Effector CD8-positive, alpha-beta T cell (primary cell): Measurements from ENCODE around the gene PAX3.

ENCODE experiments used
- DNase-seq: peaks from one replicate; lab custom pipeline; 2025; lab: John Stamatoyannopoulos, UW

Gene PAX3

GRCh38 chr2:222310747-222311318, 12.0 kb upstream of the PAX3 start:
- no peak for DNase-seq

- DNase-seq = no peak
Observed at GRCh38 chr2:222309766-222310165, 11.0 kb upstream of the PAX3 start.

DNA sequence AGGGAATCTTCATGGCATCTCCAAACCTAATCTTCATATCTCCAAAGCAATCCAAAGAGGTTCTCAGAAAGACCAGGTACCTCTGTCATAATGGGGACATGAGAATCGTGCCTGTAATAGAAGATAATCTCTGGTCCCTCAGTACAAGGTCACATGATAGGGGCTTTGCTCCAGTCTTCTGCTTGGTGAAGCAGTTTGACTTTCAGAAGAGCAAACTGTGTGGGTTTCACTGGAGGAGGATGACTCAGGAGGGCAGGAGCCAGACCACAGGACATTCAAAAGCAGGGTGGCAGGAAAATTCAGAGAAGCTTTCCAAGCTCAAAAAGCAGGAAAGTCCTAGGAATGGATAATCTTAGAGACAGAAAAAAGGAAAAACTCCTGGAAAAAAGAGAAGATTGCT, 10.6 kb upstream of the PAX3 start:
- DNase-seq = no peak

- DNase-seq = no peak
Observed at GRCh38 chr2:222307978-222308730, 9.4 kb upstream of the PAX3 start.

- DNase-seq = no peak
Observed at GRCh38 chr2:222307143-222307756, 8.5 kb upstream of the PAX3 start.

- DNase-seq = no peak
Observed at GRCh38 chr2:222306393-222307142, 7.8 kb upstream of the PAX3 start.

GRCh38 chr2:222305516-222306392, 7.0 kb upstream of the PAX3 start:
- DNase-seq = no peak

- DNase-seq = no peak
Observed at GRCh38 chr2:222304737-222305515, 6.1 kb upstream of the PAX3 start.

DNA sequence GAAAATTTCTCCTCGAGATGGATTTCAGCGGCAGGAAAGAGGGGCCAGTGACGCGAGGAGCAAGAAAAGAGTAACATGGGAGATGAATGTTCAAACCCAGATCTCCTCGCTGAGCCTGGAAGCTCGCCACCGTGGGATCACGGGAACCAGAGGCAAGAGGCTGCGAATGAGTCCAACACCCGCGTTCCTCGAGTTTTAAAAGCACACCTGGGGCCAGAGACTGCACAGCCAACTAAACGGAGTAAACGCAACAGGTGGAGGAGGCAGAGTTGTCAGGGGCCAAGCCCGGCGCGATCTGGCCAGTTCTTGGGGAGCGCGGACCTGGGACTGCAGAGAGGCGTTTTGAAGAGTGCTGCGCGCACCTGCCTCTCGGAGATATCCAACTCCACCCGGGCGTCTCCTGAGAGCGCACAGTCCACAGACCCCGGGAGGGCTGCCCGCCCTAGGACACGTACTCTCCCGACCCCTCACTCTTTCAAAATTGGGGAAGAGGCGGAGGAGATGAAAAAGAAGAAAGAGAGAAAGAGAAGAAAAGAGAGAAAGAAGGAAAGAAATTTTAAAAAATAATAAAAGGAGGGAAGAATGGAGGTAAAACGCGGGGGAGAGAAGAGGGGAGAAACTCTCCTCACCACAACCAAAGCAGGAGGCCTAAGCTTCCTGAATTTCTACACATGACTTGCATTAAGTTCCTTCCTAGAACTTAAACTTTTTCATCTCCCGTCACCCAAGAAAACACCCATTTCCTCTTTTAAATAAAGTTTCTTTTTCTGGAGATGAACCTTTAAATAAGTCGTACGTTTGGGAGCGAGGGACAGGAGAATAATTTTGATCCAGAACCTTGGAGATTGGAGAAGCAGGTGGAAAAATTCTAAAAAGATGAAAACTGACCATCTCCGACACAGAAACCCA, 5.3 kb upstream of the PAX3 start:
- no peak for DNase-seq

DNA sequence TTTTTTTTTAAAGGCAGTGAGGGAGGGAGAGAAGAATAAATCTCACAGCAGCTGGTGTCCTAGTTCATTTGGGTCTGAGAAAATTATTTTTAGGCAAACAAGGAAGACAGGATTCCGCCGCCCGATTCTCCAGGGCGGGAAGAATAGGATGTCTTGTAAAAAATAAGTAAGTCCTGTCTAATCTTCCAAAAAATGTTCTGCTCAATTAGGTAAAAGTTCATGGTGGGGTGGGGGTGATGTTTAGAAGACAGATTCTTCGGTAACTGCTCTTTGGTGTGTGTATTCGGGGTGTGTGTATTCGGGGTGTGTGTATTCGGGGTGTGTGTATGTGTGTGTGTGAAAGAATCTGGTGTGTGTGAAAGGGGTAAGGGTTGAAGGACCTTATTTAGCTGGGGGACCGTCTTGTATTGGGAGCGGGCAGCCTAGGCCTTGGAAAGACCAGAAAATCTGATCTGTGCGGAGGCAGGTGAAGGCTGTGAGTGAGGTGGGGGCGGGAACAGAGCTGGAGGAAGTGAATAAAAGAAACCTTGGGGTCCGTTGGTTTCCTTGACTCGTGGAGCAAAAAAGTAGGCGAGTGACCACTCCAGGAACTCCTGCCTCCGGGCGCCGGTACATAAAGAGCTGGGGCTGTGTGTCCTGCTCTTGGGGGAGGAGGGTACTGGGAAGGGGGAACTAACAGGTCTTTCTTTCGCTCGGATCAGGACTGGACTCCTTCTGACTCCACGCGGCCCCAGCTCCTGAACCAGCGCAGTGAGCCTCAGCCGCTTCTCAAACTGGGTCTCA, 4.4 kb upstream of the PAX3 start:
- DNase-seq = no peak

DNA sequence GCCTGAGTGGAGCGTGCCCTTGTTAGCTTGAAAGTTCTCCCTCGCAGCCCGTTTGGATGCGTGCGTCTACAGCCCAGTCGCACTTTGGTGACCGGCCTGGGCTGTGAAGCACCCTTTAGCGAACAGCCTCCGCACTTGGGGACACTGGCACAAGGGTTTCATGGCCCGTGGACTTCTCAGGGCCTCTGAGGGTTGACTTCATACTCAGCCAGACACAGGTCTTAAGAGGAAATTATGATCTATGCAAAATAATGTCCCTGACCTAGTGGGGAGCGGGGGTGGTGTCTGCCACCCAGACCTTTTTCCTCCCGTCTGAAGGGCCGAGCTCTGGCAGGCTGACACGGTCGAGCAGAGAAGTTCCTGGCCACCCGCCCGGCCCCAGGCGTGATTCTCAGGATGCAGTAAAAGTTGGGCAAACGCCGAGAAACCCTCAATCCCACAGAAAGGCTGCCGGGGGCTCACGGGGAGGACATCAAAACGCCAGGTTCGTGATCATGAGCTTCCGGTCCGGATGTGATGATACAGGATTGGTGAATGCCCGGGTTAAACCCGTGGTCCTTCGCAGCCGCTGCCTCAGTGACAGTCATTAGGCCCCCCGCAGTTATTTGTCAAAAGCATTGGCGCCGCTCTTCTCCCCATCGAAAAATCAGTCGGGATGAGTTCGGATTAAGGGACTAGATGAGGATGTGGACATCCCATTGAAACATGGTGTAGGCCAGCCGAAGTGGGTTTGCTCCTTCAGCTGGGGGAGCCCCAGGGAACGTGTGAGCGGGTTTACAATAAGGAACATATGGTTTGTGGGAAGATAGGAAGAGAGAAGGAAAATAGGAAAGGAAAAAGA, 3.6 kb upstream of the PAX3 start:
- no peak for DNase-seq

DNA sequence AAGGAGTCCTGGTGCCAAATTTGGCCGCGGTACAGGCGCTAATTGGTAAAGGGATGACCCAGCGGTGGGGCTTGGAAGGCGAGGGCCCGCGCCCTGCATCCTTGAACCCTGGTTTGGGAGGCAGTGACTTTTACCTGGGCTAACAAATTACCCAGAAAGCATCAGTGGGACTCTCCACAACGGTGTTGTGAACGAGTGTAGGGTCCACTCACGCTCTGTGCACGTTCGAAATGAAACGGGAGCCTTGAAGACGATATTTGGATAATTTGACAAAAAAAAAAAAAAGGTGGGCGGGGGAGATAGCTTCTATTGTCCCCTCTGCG, 3.0 kb upstream of the PAX3 start:
- no peak for DNase-seq

GRCh38 chr2:222301053-222301795, 2.4 kb upstream of the PAX3 start:
- no peak for DNase-seq

DNA sequence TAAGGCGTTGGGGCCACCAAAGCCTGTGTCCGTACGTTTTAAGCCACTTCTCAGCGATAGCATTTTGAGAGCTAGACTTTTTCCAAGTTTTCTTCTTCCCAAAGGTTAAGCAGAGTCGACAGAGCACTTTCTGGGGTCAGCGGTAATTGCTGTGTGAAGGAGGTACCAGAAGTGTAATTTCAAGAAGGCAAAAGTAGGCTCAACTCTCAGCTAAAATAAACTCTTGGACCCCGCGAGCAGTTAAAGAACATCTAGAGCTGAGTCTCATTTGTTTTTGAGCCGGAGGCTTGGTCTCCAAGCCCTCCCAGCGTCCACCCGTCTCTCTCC, 1.9 kb upstream of the PAX3 start:
- DNase-seq = no peak

DNA sequence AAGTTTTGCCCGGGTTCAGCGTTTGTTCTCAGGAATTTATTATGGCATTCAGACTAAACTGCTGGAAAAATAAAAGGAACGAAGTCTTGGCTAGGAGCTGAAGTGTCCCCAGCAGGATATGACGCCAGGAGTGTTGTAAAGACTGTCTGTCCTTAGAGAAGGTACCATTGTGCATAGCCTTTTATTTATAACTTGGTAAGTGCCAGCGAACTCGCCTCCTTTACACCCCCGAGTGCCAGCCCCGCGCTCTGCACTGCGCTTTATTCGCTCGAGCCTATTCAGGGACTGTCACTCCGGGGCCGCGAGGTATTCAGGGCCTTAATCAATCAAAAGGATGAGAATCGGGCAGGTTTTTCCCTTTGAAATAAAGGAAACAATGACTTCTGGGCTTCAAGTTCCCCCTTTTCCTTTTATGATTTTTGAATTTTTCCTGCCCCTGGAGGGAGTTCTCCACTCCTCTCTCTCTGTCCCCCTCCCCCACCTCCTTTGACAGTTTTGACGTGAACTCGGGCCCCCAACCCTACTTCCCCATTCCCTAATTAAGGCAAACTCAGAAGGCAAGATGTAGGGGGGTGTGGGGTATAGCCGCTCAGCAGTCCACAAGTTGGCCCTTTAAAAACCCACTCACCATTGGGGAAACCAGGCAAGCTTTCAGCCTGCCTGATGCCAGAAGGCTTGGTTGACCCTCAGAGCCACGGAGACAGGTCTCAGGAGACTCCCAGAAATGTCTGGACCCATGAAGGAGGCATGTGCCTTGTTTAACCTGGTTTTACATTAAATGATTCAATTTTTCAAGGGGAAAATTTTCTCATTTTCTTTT, 1.3 kb upstream of the PAX3 start:
- DNase-seq = no peak

GRCh38 chr2:222298001-222298310, 842 bp downstream of the PAX3 start:
- no peak for DNase-seq

DNA sequence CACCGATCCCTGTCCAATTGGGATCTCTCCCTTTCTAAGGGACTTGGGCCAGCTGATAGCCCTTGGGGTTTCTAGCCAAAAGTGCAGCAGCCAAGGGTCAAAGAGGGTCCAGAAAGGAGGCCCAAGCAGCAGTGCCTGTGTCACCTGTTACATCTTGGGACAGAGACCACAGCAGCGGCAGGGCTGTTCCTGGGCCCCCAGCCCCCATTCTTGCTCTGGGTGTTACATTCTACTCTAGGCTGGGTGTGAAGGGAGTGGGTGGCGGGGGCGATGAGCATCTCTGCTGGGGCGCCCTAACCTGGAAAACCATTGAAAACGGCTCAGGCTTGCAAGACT, 1.2 kb downstream of the PAX3 start:
- no peak for DNase-seq
